Measurements from ENCODE around the gene MYO3A. TPM values are rescaled to one million over a fixed set of nuclear protein-coding genes. Genes with fewer than 3 reads are reported as not detected.
A peak's percentile ranks its signal among the peaks of the same experiment; 100 is the strongest.

The MYO3A gene
- total and polyA plus RNA-seq, 2 donors (not counting 1 experiment from before 2014, with no cell fraction given): not detected

DNA sequence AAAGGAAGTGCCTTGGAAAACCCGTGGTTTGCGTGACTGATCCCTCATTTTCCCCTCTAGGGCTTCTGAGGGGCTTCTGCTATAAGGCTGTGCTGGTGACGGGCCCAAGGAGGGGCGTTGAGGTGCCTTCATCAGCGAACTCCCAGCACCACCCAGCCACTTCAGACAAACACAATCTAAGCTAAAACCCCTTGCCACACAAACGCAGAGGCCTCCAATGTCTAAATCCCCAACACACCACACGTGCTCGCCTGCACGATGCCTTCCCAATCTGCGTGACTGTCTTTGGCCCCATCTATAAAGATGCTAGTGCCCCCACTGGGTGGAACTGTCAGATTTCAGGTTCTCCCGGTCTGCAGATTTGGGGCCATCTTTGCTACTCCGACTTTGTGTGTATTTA lies 278.5 kb downstream of the MYO3A start:
- H3K27ac ChIP-seq (ENCODE audit: insufficient read depth, low read length): no peak overlapping the region
- H3K36me3 ChIP-seq (ENCODE audit: control insufficient read depth, insufficient read depth, low read length): no peaks in the 10 kb centered on the region
- H3K4me2 ChIP-seq (ENCODE audit: extremely low read depth, insufficient read depth, low read length): no peak overlapping the region
- no peak overlapping the region for H2AFZ ChIP-seq (ENCODE audit: low read length)
- peaks cover 7% of the 10 kb centered on the region for H3K27me3 ChIP-seq (ENCODE audit: control insufficient read depth, insufficient read depth, low read length)
- no peaks in the 10 kb centered on the region for H3K9me3 ChIP-seq (ENCODE audit: control insufficient read depth, insufficient read depth, low read depth, low read length)
- TF ChIP-seq EZH2 (IDR thresholded peaks at IDR 0.05; ENCODE audit: low read length, missing control alignments): no peak
- TF ChIP-seq, protein P1, sequence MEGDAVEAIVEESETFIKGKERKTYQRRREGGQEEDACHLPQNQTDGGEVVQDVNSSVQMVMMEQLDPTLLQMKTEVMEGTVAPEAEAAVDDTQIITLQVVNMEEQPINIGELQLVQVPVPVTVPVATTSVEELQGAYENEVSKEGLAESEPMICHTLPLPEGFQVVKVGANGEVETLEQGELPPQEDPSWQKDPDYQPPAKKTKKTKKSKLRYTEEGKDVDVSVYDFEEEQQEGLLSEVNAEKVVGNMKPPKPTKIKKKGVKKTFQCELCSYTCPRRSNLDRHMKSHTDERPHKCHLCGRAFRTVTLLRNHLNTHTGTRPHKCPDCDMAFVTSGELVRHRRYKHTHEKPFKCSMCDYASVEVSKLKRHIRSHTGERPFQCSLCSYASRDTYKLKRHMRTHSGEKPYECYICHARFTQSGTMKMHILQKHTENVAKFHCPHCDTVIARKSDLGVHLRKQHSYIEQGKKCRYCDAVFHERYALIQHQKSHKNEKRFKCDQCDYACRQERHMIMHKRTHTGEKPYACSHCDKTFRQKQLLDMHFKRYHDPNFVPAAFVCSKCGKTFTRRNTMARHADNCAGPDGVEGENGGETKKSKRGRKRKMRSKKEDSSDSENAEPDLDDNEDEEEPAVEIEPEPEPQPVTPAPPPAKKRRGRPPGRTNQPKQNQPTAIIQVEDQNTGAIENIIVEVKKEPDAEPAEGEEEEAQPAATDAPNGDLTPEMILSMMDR (conservative IDR thresholded peaks at IDR 0.05 in 1 of 2, IDR thresholded peaks at IDR 0.05 in 1 of 2; ENCODE audit: low read depth in 1 of 2, low read length in 2 of 2): no peak
- DNase-seq (ENCODE audit: low read depth in 2 of 2): no peak
- no peak overlapping the region for H3K4me3 ChIP-seq (replicated peaks in 1 of 4; ENCODE audit: control extremely low read depth in 1 of 4, insufficient read depth in 1 of 4, low read depth in 3 of 4, low read length in 4 of 4)
- H3K4me1 ChIP-seq (ENCODE audit: control insufficient read depth, extremely low read depth, insufficient read depth, low read length): no peaks in the 10 kb centered on the region
- no peaks in the 10 kb centered on the region for H4K20me1 ChIP-seq (ENCODE audit: control insufficient read depth, extremely low read depth, insufficient read depth, low read length)
- H3K9ac ChIP-seq (ENCODE audit: insufficient read depth, low read length): no peak overlapping the region
- H3K79me2 ChIP-seq (ENCODE audit: control insufficient read depth, insufficient read depth, low read length): no peaks in the 10 kb centered on the region

DNA sequence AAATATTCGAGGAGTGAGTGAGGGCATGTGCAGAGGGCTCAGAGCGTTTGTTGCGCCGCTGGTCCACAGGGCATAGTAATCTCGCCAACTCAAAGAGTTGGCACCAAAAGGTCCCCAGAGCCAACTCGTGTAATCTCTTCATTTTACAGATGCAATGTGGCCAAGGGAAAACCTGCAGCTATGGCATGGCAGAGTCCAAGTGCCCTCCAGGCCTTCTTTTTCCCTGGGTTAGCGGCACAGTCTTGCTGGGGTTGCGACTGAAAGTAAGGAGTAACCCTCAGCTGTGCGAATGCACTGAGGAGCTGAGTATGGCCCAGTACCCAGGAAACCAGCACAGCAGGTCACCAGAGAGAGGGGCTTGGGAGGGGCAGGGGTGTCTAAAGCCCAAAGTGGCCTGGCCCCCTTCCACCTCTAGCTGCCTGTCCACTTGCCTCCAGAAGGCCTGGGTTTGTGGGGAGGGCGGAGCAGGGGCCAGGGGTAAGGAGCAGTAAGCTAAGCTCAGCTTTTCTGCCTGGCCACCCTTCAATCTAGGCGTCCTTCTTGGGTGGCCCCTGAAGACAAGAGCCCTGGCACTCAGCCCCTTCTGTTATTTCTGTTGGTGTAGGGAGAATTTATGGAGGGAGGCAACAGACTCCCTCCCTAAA lies 279.2 kb downstream of the MYO3A start:
- Histone ChIP-seq H2AFZ (ENCODE audit: low read length) (no peak overlapping the region), H3K4me2 (ENCODE audit: extremely low read depth, insufficient read depth, low read length) (no peak overlapping the region), H3K9ac (ENCODE audit: insufficient read depth, low read length) (no peak overlapping the region), H3K36me3 (ENCODE audit: control insufficient read depth, insufficient read depth, low read length) (no peaks in the 10 kb centered on the region), H3K4me1 (ENCODE audit: control insufficient read depth, extremely low read depth, insufficient read depth, low read length) (no peaks in the 10 kb centered on the region), H3K27ac (ENCODE audit: insufficient read depth, low read length) (no peak overlapping the region), H3K4me3 (replicated peaks in 1 of 4; ENCODE audit: control extremely low read depth in 1 of 4, insufficient read depth in 1 of 4, low read depth in 3 of 4, low read length in 4 of 4) (no peak overlapping the region), H3K9me3 (ENCODE audit: control insufficient read depth, insufficient read depth, low read depth, low read length) (no peaks in the 10 kb centered on the region), H3K27me3 (ENCODE audit: control insufficient read depth, insufficient read depth, low read length) (peaks cover 11% of the 10 kb centered on the region), H4K20me1 (ENCODE audit: control insufficient read depth, extremely low read depth, insufficient read depth, low read length) (no peaks in the 10 kb centered on the region), H3K79me2 (ENCODE audit: control insufficient read depth, insufficient read depth, low read length) (no peaks in the 10 kb centered on the region)
- DNase-seq (ENCODE audit: low read depth in 2 of 2): no peak
- peak; percentile 41 for TF ChIP-seq EZH2 (IDR thresholded peaks at IDR 0.05; ENCODE audit: low read length, missing control alignments)
- TF ChIP-seq, protein P1 (conservative IDR thresholded peaks at IDR 0.05 in 1 of 2, IDR thresholded peaks at IDR 0.05 in 1 of 2; ENCODE audit: low read depth in 1 of 2, low read length in 2 of 2): no peak

DNA sequence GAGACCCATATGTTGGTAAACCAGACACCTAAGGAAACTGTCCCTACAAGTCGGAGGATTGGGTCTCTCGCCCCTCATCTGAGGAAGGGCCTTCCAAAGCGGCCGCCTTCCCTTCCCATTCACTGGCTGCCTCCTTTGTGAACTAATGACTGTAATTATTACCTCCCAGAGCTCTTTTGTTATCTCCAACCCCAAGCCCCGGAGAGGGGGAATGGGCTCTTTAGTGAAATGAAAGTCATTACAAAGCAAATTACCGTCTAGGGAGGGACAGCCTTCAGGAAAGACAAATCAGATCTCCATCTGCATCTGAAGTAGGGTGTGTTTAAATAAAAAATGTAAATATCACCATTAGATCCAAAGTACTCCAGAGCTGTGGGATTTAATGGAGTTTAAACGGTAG lies 280.0 kb downstream of the MYO3A start:
- H3K9me3 ChIP-seq (ENCODE audit: control insufficient read depth, insufficient read depth, low read depth, low read length): no peaks in the 10 kb centered on the region
- H3K4me1 ChIP-seq (ENCODE audit: control insufficient read depth, extremely low read depth, insufficient read depth, low read length): no peaks in the 10 kb centered on the region
- H4K20me1 ChIP-seq (ENCODE audit: control insufficient read depth, extremely low read depth, insufficient read depth, low read length): no peaks in the 10 kb centered on the region
- no peak overlapping the region for H3K9ac ChIP-seq (ENCODE audit: insufficient read depth, low read length)
- no peaks in the 10 kb centered on the region for H3K79me2 ChIP-seq (ENCODE audit: control insufficient read depth, insufficient read depth, low read length)
- no peak overlapping the region for H3K27ac ChIP-seq (ENCODE audit: insufficient read depth, low read length)
- no peak overlapping the region for H3K4me3 ChIP-seq (replicated peaks in 1 of 4; ENCODE audit: control extremely low read depth in 1 of 4, insufficient read depth in 1 of 4, low read depth in 3 of 4, low read length in 4 of 4)
- no peak for TF ChIP-seq EZH2 (IDR thresholded peaks at IDR 0.05; ENCODE audit: low read length, missing control alignments)
- TF ChIP-seq, protein P1 (conservative IDR thresholded peaks at IDR 0.05 in 1 of 2, IDR thresholded peaks at IDR 0.05 in 1 of 2; ENCODE audit: low read depth in 1 of 2, low read length in 2 of 2): no peak
- H3K36me3 ChIP-seq (ENCODE audit: control insufficient read depth, insufficient read depth, low read length): no peaks in the 10 kb centered on the region
- H3K4me2 ChIP-seq (ENCODE audit: extremely low read depth, insufficient read depth, low read length): no peak overlapping the region
- peaks cover 11% of the 10 kb centered on the region for H3K27me3 ChIP-seq (ENCODE audit: control insufficient read depth, insufficient read depth, low read length)
- no peak for DNase-seq (ENCODE audit: low read depth in 2 of 2)
- no peak overlapping the region for H2AFZ ChIP-seq (ENCODE audit: low read length)

Measured in fibroblast of lung (primary cell).